Raji (cell line): ENCODE measurements around the gene KAZN.

Source experiments
- POLR2A ChIP-seq: IDR thresholded peaks from 2 replicates; pipeline ENCODE4 v1.6.1; 2011; ENCODE audit warnings: low read depth, low read length, control low read depth; ENCODE audit not compliant: insufficient read depth

KAZN gene

DNA sequence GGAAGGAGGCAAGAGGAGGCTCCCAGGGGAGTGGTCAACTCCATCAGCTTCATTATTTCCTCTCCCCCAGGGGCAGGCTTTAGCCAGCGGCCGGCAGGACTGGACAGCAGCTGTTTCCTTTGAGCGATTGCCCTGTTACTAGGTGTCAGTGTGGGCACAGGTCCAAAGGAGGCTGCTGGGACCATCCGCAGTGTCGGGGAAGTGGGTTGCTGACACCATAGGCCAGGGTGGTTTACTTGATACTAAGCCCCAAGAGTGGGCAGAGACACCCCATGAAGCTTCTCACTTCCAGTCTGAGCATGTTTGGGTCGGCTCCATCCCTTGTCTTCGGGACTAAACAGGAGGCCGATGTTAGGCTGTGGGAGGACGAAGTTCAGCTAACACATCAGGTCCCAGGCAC lies 63.6 kb downstream of the KAZN start:
- no peak for TF ChIP-seq POLR2A

DNA sequence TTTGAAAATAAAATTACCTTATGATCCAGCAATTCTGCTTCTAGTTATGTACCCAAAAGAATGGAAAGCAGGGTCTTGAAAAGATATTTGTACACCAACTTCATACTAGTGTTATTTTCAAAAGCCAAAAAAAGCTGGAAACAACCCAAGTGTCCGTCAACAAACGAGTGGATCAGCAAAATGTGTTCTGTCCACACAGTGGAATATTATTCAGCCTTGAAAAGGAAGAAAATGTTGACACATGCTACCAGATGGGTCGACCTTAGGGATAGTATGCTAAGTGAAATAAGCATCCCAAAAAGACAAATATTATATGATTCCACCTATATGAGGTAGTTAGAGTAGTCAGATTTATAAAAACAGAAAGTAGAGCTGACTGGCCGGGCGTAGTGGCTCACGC lies 65.3 kb downstream of the KAZN start:
- no peak for TF ChIP-seq POLR2A

DNA sequence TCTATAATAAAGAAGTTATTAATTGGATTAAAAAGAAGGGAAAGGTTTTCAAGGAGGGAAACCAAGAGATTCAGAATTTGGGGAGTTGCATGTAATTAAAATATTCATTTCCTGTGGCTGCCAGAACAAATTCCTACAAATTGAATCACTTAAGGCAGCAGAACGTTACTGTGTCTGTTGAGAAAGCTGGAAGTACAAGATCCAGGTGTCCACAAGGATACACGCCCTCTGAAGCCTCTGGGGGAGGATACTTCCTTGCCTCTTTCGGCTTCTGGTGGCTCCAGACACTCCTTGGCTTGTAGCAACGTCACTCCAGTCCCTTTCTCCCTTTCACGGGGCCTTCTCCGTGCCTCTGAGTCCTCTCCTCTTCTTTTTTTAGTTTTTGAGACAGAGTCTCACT lies 67.9 kb downstream of the KAZN start:
- no peak for TF ChIP-seq POLR2A

DNA sequence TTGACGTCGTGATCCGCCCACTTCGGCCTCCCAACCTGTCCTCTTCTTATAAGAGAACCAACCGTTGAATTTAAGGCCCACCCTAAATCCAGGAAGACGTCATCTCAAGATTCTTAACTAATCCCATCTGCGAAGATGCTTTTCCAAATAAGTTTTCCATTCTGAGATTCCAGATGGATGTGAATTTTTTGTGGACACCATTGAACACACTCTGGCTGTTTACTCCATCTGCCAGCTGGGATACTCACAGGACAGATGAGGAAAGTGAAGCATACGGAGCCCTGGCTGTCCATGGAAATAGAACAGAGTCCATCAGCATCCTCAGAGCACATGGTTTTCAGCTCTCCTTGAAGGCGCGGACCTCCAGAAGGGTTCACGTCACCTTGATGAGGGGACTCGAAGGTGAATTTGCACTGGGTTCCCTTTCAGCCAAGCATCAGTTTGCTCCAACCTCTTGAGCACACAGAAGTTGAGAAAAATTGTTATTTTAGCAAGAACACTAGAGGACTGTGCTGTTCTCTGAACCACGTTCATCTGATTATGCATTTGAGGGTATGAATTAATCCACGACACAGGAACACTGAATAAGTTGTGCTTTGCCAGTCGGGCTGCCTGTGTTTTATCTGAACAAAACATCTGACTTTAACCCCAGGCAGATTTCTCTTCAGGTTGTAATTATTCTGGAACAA lies 68.6 kb downstream of the KAZN start:
- TF ChIP-seq POLR2A = no peak

DNA sequence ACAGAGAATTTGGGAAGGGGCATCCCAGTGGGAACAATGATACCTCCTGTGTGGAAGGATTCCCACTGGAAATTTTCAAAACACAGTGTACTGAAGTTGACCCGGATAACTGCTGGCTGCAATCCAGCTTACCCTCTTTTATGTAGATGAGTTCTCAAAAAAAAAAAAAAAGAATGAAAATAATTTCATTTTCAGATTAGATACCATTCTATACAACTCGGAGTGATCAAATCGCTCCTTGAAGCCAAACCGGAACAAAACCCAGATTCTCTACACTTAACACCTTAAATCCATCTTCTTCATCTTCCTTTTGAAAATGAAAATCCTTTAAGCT lies 69.1 kb downstream of the KAZN start:
- no peak for TF ChIP-seq POLR2A

DNA sequence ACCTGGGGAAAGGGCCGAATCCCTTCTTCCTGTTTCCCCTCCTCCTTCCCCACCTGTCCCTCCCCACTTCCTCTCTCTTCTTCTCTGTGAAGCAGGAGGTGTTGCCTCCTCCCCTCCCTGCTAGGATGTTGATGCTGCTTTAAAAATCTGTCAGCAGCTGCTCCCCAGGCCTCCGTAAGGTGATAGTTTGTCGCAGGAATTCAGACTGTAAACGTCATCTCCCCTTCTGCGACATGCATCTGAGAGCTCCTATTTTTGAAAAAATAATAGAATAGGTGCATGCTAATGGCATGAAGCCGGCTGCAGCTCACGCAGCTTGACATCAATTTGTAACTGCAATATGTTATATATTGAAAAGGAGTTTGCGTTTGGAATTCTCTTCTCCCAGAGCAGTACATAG lies 70.1 kb downstream of the KAZN start:
- TF ChIP-seq POLR2A = no peak

DNA sequence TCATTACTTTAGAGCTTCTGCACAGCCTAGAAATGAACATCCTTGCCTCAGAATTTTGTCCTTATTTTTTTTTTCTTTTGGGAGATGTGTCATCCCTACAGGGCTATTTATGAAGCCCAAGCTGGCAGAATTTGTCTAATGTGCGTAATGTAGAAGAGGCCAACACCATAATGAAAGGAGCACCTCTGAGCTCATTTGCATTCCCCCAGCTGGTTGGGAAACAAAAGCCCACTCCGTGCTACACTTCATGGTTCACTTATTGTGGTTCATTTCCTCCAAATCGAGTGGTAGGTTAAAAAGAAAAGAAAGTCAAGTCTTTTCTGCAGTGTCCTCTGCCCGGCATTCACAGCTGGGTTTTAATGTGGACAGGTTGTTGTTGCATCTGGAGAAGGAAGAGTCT lies 73.5 kb downstream of the KAZN start:
- no peak for TF ChIP-seq POLR2A

DNA sequence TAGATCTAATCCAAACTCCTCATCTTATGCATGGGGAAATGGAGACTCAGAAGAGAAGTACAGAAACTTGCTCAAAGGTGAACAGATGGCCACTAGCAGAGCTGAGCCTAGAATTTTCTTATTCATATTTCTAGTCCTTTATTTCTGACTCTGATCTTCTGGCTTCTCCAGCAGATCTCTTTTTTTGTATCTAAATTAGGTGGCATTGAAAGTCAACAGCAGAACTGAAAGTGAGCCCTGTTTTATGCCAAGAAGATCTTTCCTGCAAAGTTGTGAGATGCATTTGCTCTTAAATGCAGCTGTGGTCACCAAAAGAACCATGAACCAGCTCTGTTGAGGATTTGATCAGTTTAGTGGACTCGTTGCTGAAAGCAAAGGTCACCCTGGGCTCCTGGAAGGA lies 75.5 kb downstream of the KAZN start:
- no peak for TF ChIP-seq POLR2A

DNA sequence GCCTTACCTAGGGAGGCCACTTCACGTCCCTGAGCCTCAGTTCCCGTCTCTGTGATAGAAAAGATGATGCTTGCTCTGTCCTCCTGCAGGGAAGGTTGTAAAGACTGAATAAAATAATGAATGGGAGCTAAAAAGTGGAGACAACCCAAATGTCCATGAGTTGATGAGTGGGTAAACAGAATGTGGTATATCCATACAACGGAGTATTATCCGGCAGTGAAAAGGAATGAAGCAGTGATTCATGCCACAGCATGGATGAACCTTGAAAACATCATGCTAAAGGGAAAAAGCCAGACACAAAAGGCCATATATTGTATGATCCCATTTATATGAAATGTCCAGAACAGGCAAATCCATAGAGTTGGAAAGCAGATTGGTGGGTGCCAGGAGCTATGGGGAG lies 77.9 kb downstream of the KAZN start:
- no peak for TF ChIP-seq POLR2A

DNA sequence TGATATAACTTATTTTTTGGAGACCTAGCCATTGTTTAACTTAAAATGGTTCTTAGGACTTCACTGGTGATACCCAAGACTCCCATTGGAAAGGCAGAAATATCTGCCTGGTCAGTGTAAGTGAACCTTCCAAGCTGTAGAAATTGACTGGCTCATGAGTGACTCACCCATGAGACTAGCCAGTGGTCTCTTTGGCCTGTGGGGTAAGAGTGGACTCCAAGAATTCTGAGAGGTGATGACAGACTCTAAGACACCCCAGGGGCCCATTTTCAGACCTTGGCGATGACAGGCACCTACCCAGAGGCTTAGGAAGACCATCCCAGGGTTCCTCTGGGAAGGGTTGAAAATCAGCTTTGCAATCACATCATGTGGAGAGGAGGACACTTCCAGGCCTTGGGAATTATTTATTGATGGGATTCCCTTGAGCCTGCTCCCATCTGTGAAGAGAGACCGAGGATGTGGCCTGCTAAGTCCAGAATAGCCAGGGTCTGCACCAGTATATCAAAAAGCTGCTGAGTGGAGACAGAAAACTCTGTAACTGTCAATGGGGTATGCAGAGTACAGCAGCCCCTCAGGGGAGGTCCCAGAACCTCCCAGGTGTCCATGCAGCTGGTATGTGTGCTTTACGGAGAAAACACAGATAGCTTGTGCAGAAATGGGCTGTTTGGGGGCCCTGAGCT lies 78.9 kb downstream of the KAZN start:
- no peak for TF ChIP-seq POLR2A

DNA sequence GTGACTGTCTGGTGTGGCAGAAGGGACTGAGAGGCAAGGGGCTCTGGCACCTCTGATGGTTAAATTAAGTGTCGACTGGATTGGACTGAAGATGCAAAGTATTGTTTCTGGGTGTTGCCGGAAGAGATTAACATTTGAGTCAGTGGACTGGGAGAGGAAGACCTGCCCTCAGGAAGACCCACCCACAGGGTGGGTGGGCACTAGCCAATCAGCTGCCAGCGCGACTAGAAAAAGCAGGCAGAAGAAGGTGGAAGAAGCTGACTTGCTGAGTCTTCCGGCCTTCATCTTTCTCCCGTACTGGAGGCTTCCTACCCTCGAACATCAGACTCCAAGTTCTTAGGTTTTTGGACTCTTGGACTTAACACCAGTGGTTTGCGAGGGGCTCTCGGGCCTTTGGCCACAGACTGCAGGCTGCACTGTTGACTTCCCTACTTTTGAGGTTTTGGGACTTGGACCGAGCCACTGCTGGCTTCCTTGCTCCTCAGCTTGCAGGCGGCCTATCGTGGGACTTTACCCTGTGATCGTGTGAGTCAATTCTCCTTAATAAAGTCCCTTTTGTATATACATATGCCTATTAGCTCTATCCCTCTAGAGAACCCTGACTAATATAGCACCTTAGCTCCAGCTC lies 79.6 kb downstream of the KAZN start:
- TF ChIP-seq POLR2A = no peak

DNA sequence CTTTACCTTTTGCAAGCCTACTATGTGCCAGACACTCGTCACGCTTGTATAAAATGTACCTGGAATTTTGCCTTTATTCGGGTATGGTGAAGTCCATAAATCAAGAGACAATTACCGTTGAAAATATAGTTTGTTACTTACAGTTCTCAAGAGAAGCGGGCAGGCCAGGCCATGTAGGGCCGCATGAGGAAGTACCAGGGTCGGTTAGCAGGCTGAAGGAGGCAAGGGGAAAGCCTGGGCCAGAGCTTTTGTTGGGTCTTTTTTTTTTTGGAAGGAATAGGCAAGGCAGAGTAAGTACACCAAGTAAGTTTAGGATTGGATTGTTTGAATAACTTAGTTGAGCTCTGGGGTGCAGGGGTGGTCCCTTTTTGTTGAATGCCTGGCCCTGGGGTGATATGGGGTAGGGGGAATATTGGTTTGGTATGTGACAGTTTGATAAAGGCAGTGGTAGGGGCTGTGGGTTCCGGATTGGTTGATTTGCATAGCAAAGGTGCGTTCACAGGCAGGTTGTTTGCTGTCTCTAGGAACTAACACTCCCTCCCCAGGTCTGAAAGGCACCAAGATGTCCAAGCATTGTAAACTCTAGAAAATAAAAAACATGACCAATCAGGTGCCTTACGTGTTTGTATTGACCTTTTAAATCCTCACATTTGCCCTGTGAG lies 80.7 kb downstream of the KAZN start:
- TF ChIP-seq POLR2A = no peak

DNA sequence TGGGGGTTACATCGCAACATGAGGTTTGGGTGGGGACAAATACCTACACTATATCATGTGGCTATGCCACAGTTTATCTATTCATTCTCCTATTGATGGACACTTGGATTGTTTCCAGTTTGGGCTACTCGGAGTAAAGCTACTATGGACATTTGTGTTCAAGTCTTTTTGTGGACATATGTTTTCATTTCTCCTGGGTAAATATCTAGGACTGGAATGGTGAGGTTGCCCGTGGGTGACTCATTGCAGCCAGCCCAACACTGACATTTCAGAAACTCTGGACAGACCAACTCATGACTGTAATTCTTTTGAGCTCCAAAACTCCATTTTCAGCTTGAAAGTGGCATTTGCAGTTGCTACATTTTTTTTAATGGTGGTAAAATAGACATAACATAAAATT lies 82.7 kb downstream of the KAZN start:
- TF ChIP-seq POLR2A = no peak

DNA sequence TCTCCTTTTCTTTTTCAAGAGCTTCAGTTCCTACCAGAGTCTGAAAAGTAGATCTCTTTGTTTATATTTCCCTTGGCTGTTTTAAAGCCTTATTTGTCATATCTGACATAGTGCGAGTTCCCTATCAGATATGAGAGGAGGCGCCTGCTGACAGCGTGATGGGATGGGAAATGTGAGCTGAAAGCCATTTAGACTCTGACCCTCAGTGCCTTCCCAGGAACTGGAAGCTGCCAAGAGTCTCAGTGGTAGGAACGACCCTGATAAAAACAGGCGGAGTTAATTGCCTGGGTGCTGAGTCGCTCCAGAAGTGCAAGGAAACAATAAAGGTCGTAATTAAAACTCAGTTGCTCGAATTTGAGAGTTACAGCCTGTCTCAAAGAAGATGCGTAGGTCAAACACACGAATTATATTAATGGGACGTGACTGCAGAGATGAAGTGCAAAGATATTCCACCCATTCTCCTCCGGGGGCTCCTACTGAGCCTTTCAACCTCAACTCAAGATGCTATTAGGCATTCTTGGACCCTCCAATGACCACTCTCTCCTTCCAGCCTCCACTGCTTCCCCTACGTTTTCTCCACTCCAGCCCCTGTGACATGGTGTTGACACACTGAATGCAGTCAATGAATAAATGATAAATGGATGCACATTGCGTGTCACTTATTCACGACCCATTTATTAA lies 84.6 kb downstream of the KAZN start:
- no peak for TF ChIP-seq POLR2A

DNA sequence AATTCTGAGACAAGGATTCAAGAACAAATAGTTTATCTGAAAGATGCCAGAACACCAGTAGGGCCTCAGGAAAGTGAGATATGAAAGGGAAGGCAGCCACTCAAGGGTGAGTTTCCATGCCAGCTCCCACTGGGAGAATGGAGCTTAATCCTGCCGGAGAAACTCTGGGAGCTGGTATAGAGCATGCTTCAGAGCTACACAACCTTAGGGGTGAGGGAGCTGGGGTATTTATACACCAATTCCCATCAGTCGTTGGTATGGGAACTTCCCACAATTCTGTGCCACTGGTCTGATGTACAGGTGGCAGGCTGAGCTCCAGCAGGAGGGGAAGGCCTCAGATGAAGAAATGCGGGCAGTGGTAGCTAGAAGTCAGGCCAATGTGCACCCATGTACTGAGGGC lies 86.6 kb downstream of the KAZN start:
- no peak for TF ChIP-seq POLR2A
